ENCODE measurements around the gene RBMS3. TPM values are rescaled to one million over a fixed set of nuclear protein-coding genes. Genes with fewer than 3 reads are reported as not detected.
"Not testable (repeated sequence)": the region's sequence is repeated elsewhere in the genome, so short reads cannot be mapped to it uniquely, and the experiment has no call there.

Gene RBMS3
- total RNA-seq, 1 donor from 2014 or later: 47.6 TPM

DNA sequence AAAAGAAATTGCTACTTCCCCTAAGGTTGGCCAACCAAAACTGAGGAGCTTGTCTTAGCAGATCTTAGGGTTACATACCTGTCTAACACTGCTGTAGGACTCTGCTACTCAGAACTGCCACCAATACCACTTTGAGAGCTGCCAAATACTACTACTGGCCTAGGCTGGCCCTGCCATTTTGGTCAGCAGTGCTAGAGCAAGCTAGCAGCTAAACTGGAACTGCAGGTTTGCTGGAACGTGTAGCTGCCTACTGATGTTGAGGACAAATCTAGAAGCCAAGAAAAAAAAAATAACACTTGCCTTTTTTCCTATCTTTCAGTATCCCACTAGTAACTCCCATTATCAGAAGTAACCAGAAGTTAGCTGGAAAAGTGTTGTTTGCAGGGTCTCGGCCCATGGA, 387.4 kb downstream of the RBMS3 start:
- TF ChIP-seq, protein P1, sequence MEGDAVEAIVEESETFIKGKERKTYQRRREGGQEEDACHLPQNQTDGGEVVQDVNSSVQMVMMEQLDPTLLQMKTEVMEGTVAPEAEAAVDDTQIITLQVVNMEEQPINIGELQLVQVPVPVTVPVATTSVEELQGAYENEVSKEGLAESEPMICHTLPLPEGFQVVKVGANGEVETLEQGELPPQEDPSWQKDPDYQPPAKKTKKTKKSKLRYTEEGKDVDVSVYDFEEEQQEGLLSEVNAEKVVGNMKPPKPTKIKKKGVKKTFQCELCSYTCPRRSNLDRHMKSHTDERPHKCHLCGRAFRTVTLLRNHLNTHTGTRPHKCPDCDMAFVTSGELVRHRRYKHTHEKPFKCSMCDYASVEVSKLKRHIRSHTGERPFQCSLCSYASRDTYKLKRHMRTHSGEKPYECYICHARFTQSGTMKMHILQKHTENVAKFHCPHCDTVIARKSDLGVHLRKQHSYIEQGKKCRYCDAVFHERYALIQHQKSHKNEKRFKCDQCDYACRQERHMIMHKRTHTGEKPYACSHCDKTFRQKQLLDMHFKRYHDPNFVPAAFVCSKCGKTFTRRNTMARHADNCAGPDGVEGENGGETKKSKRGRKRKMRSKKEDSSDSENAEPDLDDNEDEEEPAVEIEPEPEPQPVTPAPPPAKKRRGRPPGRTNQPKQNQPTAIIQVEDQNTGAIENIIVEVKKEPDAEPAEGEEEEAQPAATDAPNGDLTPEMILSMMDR (IDR thresholded peaks at IDR 0.05): no peak
- H3K4me1 Mint-ChIP-seq (ENCODE audit: low read depth): no peaks in the 10 kb centered on the region
- no peak overlapping the region for H3K4me3 Mint-ChIP-seq (ENCODE audit: unreplicated experiment)
- H3K9me3 Mint-ChIP-seq (ENCODE audit: low read depth): peaks cover 7% of the 10 kb centered on the region
- no peaks in the 10 kb centered on the region for H3K27me3 Mint-ChIP-seq (ENCODE audit: low read depth)
- H3K27ac Mint-ChIP-seq (ENCODE audit: unreplicated experiment): no peak overlapping the region
- no peak for DNase-seq (ENCODE audit: low spot score)
- H3K36me3 Mint-ChIP-seq (ENCODE audit: low read depth): peaks cover 12% of the 10 kb centered on the region

- DNase-seq (ENCODE audit: low spot score): no peak
- peaks cover 7% of the 10 kb centered on the region for H3K9me3 Mint-ChIP-seq (ENCODE audit: low read depth)
- TF ChIP-seq, protein P1 (IDR thresholded peaks at IDR 0.05): peak; percentile 7
- H3K27me3 Mint-ChIP-seq (ENCODE audit: low read depth): no peaks in the 10 kb centered on the region
- no peak overlapping the region for H3K27ac Mint-ChIP-seq (ENCODE audit: unreplicated experiment)
- H3K4me3 Mint-ChIP-seq (ENCODE audit: unreplicated experiment): no peak overlapping the region
- H3K36me3 Mint-ChIP-seq (ENCODE audit: low read depth): peaks cover 12% of the 10 kb centered on the region
- no peaks in the 10 kb centered on the region for H3K4me1 Mint-ChIP-seq (ENCODE audit: low read depth)
These were observed 387.9 kb downstream of the RBMS3 start for GRCh38 chr3:29668728-29669127.

DNA sequence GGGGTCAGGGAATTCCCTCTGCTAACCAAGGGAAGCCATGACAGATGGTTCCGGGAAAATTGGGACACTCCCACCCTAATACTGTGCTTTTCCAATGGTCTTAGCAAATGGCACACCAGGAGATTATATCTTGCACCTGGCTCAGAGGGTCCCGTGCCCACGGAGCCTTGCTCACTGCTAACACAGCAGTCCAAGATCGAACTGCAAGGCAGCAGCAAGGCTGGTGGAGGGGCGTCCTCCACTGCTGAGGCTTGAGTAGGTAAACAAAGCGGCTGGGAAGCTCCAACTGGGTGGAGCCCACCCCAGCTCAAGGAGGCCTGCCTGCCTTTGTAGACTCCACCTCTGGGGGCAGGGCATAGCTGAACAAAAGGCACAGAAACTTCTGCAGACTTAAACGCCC, 389.6 kb downstream of the RBMS3 start:
- not testable (repeated sequence) for H3K27me3 Mint-ChIP-seq (ENCODE audit: low read depth); H3K4me1 Mint-ChIP-seq (ENCODE audit: low read depth); H3K27ac Mint-ChIP-seq (ENCODE audit: unreplicated experiment); H3K4me3 Mint-ChIP-seq (ENCODE audit: unreplicated experiment)
- peaks cover 20% of the 10 kb centered on the region for H3K9me3 Mint-ChIP-seq (ENCODE audit: low read depth)
- DNase-seq (ENCODE audit: low spot score): peak; percentile 68
- H3K36me3 Mint-ChIP-seq (ENCODE audit: low read depth): peaks cover 17% of the 10 kb centered on the region

DNA sequence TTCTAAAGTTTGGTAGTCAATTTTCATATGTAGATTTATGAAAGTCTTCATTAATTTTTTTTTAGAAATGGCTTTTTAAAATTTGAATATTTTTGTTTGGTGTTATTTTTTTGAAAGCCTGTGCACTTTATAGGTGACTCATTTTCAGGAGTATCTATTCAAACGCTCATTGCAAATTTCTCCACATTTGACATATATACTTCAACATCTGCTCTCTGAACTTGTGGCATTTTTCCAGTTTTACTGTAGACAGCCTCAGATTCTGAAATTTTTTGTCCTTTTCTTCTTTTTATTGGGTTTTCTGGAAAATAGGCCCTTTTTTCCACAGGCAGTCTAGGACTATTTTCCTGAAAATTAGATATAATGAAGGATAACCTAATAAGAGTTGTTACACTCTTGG, 396.6 kb downstream of the RBMS3 start:
- peak overlapping the region; percentile 70 for H3K27ac Mint-ChIP-seq (ENCODE audit: unreplicated experiment)
- DNase-seq (ENCODE audit: low spot score): no peak
- H3K27me3 Mint-ChIP-seq (ENCODE audit: low read depth): no peaks in the 10 kb centered on the region
- H3K4me1 Mint-ChIP-seq (ENCODE audit: low read depth): peaks cover 13% of the 10 kb centered on the region
- H3K36me3 Mint-ChIP-seq (ENCODE audit: low read depth): peaks cover 12% of the 10 kb centered on the region
- TF ChIP-seq, protein P1 (IDR thresholded peaks at IDR 0.05): no peak
- H3K9me3 Mint-ChIP-seq (ENCODE audit: low read depth): peaks cover 25% of the 10 kb centered on the region
- H3K4me3 Mint-ChIP-seq (ENCODE audit: unreplicated experiment): no peak overlapping the region

- TF ChIP-seq, protein P1 (IDR thresholded peaks at IDR 0.05): no peak
- Mint-ChIP-seq H3K9me3 (ENCODE audit: low read depth) (peaks cover 12% of the 10 kb centered on the region), H3K36me3 (ENCODE audit: low read depth) (peaks cover 2% of the 10 kb centered on the region), H3K4me3 (ENCODE audit: unreplicated experiment) (no peak overlapping the region), H3K4me1 (ENCODE audit: low read depth) (peaks cover 31% of the 10 kb centered on the region), H3K27me3 (ENCODE audit: low read depth) (no peaks in the 10 kb centered on the region), H3K27ac (ENCODE audit: unreplicated experiment) (no peak overlapping the region)
- no peak for DNase-seq (ENCODE audit: low spot score)
These were observed 399.1 kb downstream of the RBMS3 start for GRCh38 chr3:29679944-29680343.
